Measurements from ENCODE around the gene GNG13.

GRCh38 chr16:764184-764750 is 36.3 kb downstream of the GNG13 start:
- no peak for TF ChIP-seq EZH2 (IDR thresholded peaks at IDR 0.05; ENCODE audit: insufficient read depth, low read length)
- no peak for TF ChIP-seq CTCF (IDR thresholded peaks at IDR 0.05; ENCODE audit: insufficient read depth, low read depth, low read length)

All from astrocyte (in vitro differentiated cells and primary cell).